Measurements from ENCODE around the gene GCKR.
A peak's percentile ranks its signal among the peaks of the same experiment; 100 is the strongest.
"Not testable (repeated sequence)": the region's sequence is repeated elsewhere in the genome, so short reads cannot be mapped to it uniquely, and the experiment has no call there.

GCKR gene

DNA sequence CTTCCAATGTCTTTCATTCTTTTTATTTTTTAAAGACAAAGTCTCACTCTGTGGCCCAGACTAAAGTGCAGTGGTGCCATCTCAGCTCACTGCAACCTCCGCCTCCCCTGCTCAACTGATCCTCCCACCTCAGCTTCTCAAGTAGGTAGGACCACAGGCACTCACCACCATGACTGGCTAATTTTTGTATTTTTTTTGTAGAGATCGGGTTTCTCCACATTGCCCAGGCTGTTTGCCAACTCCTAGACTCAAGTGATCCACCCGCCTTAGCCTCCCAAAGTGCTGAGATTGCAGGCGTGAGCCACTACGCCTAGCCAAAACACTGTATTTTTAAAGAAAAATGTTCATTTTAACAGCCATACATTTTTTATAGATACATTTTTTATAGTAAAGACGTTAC lies 12.7 kb downstream of the GCKR start:
- peak; percentile 14 for DNase-seq

- no peak for DNase-seq
Measured at GRCh38 chr2:27518113-27518781, 21.6 kb downstream of the GCKR start.

DNA sequence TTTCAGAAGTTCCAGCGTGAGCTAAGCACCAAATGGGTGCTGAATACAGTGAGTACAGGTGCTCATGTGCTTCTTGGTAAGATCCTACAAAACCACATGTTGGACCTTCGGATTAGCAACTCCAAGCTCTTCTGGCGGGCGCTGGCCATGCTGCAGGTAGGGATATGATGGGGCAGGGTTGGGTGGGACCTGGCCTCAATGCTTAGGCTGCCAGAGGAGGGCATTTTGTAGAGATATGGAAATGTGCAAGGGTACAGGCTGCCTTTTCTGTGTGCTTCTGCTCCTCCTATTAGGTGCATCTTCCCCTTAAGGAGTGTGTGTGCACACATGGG lies 22.1 kb downstream of the GCKR start:
- no peak for DNase-seq

DNA sequence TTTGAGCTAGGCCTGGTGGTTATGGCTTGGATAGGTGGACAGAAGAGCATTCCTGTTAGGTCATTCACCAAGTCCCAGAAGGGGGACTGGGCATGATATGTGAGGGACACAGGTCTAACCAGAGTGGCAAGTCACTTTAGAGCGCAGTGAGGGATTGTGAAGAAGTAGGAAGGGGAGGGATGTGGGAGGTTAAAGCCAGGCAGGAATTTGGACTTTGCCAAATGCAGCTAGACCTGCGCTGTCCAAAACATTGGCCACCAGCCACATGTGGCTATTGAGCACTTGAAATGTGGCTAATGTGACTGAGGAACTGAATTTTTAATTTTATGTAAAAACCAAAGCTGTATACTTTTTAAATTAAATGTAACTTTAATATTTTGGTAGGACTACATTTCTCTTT lies 23.7 kb downstream of the GCKR start:
- no peak for DNase-seq

DNA sequence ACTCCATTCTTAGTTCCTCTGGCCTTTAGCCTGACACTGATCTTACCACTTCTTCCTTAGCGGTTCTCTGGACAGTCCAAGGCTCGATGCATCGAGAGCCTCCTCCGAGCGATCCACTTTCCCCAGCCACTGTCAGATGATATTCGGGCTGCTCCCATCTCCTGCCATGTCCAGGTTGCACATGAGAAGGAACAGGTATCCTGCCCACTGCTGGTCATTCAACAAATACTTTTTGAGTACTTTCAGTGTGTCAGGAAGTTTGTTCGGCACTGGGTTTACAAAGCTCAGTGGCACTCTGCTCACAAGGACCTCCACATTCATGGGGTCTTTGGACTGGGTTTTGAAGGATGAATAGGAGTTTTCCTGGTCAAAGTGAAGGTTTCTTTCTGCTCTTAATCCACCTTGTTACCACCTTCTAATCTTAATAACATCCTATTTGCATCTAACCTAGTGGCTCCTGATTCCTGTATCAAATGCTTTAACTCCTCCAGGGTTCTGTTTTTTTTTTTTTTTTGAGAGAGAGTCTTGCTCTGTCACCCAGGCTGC lies 25.8 kb downstream of the GCKR start:
- DNase-seq = no peak

- DNase-seq = no peak
Measured at GRCh38 chr2:27527182-27527581, 30.5 kb downstream of the GCKR start.

- no peak for DNase-seq
Measured at GRCh38 chr2:27531983-27532382, 35.3 kb downstream of the GCKR start.

DNA sequence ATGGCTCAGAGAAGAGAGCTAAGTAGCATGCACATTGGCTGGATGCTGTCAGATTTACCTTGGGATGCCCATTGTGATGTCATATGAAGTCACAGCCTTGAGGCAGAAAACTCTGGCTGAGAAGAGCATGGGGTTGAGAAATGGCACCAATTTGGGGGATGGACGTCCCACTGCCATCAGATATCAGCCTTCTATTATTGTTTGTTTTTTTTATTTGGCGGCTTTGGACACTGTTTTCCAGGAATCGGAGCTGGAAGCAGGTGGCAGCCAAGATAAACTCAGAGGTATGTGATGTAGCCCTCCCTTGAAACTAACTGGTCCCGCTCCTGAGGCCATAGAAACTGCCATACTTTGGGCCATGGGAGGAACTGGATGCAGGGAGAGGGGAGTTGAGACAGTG lies 40.6 kb downstream of the GCKR start:
- no peak for DNase-seq

DNA sequence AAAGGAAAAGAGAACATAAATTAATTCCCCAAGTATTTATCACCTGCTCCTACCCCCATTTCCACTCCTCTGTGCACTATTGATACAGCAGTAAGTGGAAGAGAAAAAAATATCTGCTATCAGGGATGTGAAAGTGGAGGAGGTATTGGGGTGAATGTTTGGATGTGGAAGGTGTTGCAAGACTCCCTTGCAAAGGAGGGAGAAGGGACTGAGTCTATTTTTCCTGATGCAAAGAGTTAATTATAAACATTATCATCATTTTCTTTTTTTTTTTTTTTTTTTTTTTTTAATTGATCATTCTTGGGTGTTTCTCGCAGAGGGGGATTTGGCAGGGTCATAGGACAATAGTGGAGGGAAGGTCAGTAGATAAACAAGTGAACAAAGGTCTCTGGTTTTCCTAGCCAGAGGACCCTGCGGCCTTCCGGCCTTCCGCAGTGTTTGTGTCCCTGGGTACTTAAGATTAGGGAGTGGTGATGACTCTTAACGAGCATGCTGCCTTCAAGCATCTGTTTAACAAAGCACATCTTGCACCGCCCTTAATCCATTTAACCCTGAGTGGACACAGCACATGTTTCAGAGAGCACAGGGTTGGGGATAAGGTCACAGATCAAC lies 42.3 kb downstream of the GCKR start:
- DNase-seq = not testable (repeated sequence)

DNA sequence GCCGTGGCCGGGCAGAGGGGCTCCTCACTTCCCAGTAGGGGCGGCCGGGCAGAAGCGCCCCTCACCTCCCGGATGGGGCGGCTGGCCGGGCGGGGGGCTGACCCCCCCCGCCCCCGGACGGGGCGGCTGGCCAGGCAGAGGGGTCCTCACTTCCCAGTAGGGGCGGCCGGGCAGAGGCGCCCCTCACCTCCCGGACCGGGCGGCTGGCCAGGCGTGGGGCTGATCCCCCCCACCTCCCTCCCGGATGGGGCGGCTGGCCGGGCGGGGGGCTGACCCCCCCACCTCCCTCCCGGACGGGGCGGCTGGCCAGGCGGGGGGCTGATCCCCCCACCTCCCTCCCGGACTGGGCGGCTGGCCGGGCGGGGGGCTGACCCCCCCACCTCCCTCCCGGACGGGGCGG lies 43.0 kb downstream of the GCKR start:
- not testable (repeated sequence) for DNase-seq

DNA sequence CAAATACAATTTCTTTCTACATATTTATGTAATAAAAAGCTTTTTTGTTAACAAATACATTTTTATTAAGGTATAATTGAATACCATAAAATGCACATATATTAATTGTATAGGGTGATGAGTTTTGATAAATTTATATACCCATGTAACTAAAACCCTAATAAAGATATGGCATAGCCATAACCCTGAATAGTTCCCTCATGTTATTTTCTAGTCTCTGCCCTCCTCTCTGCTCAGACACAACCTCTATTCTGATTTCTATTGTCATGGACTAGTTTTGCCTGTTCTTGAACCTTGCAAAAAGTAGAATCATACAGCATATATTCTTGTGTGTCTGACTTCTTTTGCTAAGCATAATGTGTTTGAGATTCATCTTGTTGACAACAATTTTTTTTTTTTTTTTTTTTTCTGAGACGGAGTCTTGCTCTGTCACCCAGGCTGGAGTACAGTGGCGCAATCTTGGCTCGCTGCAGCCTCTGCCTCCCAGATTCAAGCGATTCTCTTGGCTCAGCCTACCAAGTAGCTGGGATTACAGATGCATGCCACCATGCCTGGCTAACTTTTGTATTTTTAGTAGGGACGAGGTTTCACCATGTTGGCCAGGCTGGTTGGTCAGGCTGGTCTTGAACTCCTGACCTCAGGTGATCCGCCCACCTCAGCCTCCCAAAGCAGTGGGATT lies 47.6 kb downstream of the GCKR start:
- no peak for DNase-seq

- peak; percentile 10 for DNase-seq
Measured at GRCh38 chr2:27545348-27546141, 48.9 kb downstream of the GCKR start.

GRCh38 chr2:27549303-27549702 lies 52.7 kb downstream of the GCKR start:
- DNase-seq = no peak

DNA sequence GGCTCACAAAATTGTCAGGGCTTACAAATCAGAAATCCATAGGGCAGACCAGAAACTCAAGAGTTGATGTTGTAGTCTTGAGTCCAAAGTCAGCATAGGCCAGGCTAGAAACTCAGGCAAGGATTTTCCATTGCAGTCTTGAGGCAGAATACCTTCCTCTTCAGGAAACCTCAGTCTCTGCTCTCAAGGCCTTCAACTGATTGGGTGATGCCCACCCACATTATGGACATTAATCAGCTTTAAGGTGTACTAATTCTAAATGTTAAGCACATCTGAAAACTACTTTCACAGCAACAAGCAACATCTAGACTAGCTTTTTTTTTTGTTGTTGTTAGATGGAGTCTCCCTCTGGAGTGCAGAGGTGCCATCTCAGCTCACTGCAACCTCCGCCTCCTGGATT lies 54.9 kb downstream of the GCKR start:
- DNase-seq = no peak

- no peak for DNase-seq
Measured at GRCh38 chr2:27552941-27553340, 56.3 kb downstream of the GCKR start.

DNA sequence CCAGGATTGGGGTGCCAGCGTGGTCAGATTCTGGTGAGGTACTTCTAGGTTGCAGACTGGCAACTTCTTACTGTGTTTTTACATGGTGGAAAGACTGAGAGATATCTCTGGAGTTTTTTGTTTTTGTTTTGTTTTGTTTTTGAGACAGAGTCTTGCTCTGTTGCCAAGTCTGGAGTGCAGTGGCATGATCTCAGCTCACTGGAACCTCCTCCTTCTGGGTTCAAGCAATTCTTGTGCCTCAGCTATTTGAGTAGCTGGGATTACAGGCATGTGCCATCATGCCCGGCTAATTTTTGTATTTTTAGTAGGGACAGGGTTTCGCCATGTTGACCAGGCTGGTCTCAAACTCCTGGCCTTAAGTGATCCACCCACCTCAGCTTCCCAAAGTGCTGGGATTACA lies 57.8 kb downstream of the GCKR start:
- not testable (repeated sequence) for DNase-seq

DNA sequence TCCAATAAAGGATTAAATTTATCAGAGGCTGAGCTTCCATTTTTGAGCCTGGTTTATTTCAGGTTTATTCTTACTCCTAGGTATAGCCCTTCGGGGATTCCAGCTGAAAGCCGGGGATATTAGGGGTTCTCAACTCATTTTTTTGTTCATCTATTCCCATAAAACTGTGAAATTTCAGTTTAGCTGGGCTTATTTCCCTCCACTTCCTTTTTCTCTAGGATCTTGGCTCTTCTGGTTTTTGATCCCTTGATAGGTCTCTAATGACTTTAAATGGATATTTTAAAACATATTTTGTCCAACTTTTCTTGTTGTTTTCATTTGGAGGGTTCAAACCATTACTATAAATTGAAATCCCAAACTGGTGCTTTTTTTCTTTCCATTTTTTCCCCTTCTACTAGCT lies 62.6 kb downstream of the GCKR start:
- no peak for DNase-seq

GRCh38 chr2:27561060-27561459 lies 64.4 kb downstream of the GCKR start:
- no peak for DNase-seq

- DNase-seq = peak; percentile 56
Measured at GRCh38 chr2:27566628-27567027, 70.0 kb downstream of the GCKR start.

DNA sequence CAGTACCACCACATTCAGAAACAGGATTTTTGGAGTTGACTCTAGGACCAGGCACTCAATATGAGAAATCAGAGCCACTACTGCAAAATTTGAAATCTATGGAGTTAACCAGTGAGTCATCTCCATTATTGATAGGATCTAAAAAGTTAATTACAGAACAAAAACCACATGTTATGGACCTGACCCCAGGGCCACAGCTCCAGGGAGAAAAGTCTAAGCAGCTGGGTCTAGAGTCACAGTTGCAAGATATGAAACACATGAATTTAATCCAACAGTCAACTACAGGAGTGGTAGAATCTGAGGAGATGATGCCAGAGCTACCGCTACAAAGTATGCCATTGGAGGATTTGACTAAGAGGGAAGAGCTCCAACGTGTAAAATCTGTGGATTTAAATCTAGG lies 72.8 kb downstream of the GCKR start:
- DNase-seq = no peak

- no peak for DNase-seq
Measured at GRCh38 chr2:27571197-27571596, 74.6 kb downstream of the GCKR start.

DNA sequence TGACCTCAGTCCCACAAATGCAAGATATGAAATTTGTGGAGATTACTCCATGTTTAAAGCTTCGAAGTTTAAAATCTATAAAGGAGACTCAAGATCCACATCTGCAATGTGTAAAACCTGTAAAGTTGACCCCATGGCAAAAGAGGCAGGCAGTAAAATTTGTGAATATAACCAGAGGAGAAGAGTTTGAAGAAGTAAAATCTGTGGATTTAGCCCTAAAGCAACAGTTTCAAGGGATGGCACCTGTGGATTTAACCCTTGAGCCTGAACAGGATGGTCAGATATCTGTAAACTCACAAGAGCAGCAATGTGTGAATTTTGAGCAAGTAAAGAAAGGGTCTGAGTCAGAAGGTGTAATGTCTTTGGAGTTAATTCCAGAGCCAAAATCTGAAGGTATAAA lies 75.0 kb downstream of the GCKR start:
- no peak for DNase-seq

DNA sequence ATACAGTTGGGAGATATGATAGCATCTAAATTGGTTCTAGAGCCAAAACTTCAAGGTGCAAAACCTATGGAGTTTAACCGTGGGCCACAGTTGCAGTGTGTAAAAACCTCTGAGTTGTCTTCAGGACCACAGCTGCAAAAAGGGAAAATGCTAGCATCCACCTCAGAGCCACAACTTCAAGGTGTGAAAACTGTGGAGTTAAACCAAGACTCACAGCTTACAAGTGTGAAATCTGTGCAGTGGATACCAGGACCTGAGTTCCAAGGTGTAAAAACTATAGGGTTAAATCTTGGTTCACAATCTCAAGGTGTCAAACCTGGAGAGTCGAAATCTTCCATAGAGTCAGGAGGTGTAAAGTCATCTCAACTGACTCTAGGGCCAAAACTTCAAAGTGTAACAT lies 75.8 kb downstream of the GCKR start:
- DNase-seq = no peak
